NCI-H1092 treated with DMSO at 0.1 percent for 48 hours (cell line): ENCODE data around the gene TMEM178B.
A peak's percentile ranks its signal among the peaks of the same experiment; 100 is the strongest.
"Not testable (repeated sequence)": the region's sequence is repeated elsewhere in the genome, so short reads cannot be mapped to it uniquely, and the experiment has no call there.

Experiments used
- DNase-seq: peaks from one replicate; lab custom pipeline; 2025; lab: John Stamatoyannopoulos, UW

The TMEM178B gene

DNA sequence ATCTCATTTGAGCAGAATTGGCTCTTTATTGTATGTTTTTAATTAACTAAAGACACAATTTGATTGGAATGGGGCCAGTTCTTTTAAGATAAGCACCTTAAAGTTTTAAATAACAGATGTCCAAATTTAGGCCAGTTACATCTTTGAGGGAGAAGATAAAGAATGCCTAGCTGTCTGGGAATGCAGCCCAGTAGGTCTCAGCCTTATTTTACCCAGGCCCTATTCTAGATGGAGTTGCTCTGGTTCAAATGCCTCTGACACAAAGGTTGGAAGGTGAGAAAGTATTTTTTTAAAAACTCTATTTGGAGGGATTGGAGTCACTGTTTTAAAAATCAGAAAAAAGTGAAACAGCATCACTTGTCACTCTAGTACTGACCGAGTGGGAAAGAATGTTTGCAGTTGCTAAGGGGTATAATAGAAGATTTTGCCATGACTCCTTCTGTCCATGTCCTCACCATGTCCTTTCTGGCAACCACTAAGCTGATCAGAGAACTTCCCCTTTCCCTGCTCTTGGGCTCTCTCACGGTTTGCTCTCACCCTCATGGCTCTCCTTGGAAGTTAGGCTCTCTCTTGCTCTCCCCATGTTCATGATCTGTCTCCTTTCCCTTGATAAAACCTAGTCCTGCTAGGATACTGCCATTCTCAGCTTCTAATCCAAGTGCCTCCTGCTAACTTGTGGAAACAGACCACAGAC is 239.1 kb downstream of the TMEM178B start:
- DNase-seq: no peak

DNA sequence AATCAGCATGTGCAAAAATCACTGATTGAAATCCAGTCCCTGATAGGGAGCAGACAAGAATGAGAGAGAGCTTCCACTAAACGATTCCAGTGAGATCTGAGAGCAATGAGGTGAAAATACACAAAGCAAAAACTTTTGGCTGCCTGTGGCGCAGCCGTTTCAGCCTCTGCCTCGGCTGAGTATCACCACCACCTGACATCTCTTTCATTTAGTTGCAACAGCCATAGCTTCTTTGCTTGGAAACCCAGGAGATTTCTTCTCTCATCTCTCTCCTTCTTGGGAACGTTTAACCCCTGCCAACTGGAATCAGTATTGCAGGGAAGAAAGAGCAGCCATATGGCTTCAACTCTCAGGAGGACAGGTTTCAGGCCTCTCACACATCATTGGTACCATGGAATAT is 240.0 kb downstream of the TMEM178B start:
- no peak for DNase-seq

- DNase-seq: no peak
These were observed 243.2 kb downstream of the TMEM178B start for GRCh38 chr7:141317033-141317585.

DNA sequence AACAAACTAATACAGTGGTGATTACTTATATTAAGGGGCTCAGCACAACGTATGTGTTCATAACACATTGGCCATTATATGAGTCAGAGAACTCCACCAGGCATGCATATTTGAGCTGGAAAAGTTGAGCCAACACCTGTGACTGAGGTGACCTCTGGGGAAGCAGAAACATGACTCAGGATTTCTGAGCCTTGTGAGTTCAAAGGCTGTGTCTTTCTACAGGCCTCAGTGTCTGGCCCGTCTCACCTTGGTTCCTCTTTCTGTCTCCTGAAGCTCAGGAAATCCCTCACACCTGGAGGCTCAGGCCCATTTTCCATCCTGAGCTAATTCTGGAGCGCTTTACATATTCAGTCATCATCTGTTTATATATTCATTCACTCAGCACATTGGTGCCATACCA is 246.4 kb downstream of the TMEM178B start:
- DNase-seq: no peak

DNA sequence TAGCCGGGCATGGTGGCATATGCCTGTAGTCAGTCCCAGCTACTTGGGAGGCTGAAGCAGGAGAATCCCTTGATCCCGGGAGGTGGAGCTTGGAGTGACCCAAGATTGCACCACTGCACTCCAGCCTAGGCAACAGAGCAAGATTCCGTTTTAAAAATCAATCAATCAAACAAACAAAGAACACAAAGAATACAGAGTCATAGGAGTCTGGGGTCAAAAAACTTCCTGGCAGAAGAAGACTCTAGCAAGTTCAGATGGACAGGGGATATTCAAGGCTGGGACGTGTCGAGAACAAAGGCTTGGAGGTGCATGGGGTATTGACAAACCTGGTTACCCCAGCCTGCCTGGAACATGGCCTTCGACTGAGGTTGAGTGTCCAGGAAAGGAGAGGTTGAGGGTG is 248.5 kb downstream of the TMEM178B start:
- DNase-seq: no peak

DNA sequence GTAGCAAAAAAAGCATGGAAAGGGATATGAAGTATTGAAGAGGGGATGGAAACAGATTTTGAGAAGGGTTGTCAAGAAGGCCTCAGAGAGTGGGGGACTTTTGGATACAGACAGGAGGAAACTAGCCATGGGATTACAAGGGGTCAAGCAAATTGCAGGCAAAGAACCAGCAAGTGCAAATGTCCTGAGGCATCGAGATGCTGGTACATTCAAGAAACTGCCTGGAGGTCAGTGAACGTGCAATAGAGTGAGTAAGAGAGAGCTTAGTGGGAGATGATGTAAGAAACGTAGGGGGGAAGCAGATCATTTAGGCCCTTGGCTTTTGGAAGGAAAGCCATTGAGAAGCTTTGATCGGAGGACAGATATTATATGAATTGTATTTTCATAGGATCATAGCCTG is 250.0 kb downstream of the TMEM178B start:
- no peak for DNase-seq

DNA sequence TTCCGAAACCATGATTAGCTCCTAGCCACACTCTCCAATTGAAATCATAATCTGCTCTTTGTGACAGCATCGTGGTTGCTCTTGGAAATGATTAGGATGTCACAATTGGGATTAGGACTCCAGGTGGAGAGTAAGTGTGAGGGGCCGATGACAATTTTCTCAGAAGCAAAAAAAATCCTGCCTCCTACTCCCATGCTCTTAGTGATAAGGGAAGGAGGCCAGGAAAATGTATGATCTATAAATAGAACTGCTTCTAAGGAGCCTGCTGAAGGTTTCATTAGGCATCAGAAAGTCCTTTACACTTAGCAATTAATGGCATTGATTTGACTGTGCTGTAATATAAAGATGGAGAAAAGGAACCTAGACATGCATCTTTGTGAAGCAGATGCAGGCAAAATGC is 251.0 kb downstream of the TMEM178B start:
- DNase-seq: no peak

DNA sequence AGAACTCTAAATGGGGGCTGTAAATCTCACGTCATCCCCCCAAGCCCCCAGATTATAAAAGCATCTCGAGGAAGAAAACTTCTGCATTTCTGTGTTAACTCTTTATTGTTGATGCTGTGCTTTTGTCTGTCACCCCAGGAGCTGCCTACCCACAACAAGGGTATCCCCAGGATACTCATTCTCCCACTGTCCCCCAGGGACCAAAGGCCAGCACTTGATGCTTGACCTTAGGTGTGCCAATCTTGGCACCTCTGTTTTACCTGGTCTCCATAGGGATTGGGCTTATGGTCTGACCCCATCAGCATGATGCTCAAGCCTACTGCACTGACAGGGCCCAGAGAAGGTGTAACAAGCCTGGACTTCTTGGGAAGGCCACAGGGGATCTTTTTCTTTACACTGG is 251.4 kb downstream of the TMEM178B start:
- no peak for DNase-seq

DNA sequence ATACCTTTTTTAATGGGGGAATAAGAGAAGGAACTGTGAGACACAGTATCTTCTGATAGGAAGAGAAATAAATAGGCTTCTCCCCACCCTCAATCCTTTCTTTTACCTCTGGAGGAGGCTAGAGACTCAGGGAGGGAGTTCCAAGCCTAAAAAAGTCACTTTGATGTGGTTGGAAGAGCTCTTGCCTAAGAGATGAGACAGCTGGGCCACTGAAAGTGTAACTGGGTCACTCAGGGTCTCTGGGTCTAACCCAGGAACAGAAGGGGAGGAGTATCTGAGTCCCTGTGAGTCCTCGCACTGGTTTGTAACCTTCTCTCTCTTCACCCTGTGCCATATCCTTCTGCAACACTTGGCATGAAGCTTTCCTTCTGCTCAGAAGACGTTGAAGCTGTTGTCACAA is 254.4 kb downstream of the TMEM178B start:
- no peak for DNase-seq

DNA sequence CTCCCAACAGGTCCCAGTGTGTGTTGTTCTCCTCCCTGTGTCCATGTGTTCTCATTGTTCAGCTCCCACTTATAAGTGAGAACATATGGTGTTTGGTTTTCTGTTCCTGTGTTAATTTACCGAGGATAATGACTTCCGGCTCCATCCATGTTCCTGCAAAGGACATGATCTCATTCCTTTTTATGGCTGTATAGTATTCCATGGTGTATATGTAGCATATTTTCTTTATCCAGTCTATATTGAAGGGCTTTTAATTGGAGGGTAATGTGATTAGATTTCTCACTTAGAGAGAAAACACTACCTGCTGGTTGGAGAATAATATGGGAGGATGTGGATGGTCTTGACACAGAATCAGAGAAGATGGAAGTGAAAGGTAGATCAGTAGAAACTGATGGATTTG is 256.4 kb downstream of the TMEM178B start:
- not testable (repeated sequence) for DNase-seq

DNA sequence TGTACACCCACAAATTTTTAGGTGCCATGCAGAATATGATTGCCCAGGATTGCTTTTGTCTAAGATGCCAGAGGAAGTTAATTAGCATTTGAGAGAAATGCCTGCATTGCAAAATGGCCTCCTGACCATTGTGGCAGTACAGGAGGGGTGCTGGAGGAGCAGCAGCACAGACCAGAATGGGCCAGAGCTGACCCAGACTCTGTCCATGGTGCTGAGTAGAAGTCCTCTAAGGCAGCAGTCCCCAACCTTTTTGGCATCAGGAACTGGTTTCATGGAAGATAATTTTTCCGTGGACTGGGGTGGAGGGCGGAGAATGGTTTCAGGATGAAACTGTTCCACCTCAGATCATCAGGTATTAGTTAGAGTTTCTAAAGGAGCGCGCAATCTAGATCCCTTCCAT is 259.6 kb downstream of the TMEM178B start:
- no peak for DNase-seq

- DNase-seq: no peak
These were observed 261.3 kb downstream of the TMEM178B start for GRCh38 chr7:141335164-141335563.

DNA sequence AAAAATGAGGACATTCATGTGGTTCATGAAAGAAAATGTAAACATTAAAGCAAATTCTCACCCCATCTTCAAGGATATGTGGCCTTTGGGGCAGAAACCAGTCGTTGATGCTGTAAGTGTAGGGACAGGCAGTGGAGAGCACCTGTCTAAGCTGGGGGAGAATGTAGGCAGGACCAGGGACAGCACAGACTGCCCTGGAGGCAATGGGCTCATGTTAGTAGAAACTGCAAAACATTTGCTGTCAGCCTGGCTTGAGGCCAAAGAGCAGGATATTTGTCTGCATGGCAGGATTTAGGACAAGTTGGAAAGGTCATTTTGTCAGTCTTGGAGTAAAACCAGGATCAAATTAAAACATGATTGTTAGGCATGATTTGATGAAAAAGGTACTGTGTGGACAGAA is 265.7 kb downstream of the TMEM178B start:
- DNase-seq: no peak

GRCh38 chr7:141340991-141341390 is 267.1 kb downstream of the TMEM178B start:
- DNase-seq: no peak

DNA sequence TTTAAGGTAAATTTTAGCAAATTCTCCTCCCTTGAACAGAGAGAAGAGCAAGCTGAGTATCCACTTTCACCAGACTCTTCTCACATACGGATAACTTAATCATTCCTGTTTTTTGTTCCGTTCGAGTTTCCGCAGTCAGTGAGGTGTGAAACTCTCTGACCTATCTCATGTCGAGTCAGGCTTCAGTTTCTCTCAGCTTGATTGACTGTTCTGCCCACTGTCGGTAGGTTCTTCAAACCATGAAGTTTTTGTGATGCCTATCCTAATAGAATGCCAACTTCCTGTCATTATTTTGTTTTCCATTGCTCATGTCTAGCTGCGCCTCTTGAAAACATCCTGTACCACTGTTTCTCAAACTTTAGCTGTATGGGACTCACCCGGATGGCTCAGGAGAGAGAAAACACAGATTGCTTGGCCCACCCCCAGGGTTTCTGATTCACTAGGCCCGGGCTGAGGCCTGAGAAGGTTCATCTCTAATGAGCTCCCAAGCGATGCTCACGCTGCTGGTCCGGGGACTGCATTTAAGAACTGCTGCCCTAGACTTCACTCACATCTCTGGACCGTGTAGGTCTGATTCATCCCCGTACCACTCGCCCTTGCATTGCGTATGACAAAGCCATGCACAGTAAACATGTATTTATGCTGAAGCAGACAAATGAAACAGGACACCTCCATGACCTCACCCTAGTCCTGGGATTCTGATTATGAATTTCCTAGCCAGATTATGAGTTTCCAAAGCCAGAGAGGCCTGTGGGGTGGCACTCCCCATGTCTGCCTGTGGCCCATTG is 269.0 kb downstream of the TMEM178B start:
- no peak for DNase-seq

DNA sequence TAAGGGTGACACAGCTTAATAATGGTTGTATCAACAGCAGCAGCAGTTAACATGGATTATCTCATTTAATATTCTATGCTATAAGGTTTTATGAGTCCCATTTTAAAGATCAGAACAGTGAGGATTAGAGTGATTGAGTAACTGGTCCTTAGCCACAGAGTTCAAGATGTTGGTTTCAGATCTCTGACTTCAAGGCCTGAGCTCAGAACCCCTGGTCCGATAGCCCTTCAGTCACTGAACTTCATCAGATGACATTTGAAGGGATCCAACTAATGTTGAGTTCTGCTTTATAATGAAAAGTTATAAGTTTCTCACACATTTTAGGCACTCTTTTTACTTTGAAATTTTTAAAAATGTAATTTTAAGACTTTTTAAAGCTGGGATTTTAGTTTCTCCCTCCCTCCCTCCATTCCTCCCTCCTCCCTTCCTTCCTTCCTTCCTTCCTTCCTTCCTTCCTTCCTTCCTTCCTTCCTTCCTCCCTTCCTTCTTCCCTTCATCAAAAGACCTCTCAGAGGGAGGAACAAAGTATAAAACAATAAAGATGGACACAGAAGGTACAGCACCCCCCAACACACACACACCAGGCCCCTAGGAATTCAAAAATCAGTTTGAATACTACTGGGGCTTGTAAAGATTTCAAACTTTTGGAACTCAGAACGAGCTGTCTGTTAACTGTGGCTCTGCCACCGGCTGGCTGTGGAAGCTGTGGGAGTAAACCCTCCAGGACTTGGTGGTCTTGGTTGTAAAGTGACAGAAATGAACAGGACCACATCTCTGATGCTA is 270.5 kb downstream of the TMEM178B start:
- DNase-seq: no peak

GRCh38 chr7:141348728-141349127 is 274.9 kb downstream of the TMEM178B start:
- DNase-seq: no peak

GRCh38 chr7:141349338-141349737 is 275.5 kb downstream of the TMEM178B start:
- DNase-seq: no peak

DNA sequence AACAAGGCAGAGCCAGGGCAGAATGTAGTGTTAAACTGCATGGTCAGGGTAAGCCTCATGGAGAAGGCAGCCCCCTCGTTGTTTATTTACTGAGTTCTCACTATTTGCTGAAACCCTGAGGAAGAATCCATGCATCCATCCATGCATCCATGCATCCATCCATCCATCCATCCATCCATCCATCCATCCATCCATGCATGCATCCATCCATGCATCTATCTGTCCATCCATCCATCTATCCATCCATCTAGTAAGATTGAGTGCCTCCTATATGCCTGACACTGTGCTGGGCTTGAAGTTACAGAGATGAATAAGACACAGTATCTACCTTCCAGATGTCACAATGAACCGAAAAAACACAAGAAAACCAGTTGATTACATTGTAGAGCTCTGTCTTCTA is 275.9 kb downstream of the TMEM178B start:
- no peak for DNase-seq

GRCh38 chr7:141351175-141351574 is 277.3 kb downstream of the TMEM178B start:
- no peak for DNase-seq

GRCh38 chr7:141352955-141353354 is 279.1 kb downstream of the TMEM178B start:
- DNase-seq: no peak

DNA sequence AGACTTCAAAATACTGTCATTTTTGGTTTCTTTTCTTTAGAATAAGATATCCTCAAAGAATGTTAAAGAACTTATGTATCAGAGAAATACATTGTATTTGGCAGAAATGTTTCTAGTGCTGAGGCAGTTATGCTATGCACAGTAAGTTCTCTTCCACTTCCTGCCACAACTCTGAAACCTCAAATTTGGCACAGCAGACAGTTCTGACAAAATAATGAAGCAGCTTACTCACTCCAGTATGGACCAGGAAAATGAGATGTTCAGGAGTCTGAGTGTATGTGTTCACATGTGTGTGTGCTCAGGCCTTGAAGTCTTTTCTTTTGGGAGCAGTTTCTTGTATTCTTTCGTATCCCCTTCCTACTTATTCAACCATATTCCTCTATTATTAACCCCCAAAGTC is 280.4 kb downstream of the TMEM178B start:
- DNase-seq: no peak

GRCh38 chr7:141355032-141355431 is 281.2 kb downstream of the TMEM178B start:
- DNase-seq: peak; percentile 17
